GM19240 (cell line): Measurements from ENCODE around the gene ZNF580.

Experiments
- DNase-seq: peaks from one replicate; pipeline ENCODE4 v3.0.0; 2011; ENCODE audit warnings: low spot score; ENCODE audit not compliant: insufficient read length

ZNF580 gene, protein sequence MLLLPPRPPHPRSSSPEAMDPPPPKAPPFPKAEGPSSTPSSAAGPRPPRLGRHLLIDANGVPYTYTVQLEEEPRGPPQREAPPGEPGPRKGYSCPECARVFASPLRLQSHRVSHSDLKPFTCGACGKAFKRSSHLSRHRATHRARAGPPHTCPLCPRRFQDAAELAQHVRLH

DNA sequence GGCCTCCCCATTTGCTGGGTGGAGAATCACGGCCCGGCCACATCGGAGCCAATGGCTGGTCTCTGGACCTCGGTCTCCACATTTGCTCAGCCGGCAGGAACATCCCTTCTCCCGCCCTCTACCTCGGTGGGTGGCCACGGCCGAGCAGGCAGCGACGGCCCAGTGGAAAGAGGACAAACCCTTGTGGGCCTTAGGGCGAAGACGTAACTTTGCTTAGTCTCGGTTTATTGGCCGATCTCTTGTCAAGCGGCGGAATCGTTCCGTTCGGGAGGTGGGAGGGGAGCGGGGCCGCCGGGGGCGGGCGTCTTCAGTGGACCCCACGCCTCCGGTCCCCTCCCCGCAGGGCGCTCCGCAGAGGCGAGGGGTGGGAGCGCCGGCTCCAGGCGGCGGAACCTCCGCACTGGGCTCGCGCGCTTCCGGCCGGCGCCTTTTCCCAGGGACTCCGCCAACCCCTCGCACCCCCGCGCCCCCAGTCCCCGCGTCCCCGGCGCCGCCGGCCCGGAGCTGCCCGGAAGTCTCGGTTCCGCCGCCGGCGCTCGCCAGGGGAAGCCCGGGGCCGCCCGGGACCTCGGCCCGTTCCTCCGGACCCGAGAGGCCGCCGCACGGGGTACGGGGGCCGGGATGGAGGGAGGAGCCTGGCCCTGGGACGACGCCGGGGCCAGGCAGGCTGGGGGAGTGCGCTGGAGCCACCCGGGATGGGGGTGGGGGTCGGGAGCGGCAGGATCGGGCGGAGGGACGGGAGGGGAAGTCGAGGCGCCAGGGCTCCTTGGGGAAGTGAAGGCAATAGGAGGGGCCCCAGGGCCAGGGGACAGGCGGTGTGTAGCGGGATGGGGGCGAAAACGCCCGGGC lies at the start of gene ZNF580:
TSS of gene ZNF580 (plus strand) at position 426 of the 849 bp plus-strand sequence. CDS start 1,507 bp downstream, outside the sequence.
- no peak for DNase-seq

DNA sequence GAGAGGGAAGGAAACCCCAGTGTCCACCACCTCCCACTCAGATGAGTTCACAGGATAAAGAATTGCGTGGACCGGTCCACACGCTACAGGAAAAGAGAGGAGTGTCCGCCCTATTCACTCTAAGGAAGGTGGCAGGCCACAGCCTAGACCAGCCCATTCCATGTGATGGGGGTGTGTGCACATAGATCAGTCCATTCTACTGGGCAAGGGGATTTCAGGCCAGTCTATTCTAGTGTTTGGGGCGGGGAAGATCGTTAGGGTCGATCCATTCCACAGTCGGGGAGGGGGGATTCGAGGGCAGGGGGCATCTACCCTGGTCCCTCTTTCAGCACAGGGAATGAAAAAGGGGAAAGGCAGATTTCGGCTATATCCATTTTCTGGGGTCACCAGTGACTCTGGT lies 49.2 kb upstream of the ZNF580 start:
- no peak for DNase-seq

DNA sequence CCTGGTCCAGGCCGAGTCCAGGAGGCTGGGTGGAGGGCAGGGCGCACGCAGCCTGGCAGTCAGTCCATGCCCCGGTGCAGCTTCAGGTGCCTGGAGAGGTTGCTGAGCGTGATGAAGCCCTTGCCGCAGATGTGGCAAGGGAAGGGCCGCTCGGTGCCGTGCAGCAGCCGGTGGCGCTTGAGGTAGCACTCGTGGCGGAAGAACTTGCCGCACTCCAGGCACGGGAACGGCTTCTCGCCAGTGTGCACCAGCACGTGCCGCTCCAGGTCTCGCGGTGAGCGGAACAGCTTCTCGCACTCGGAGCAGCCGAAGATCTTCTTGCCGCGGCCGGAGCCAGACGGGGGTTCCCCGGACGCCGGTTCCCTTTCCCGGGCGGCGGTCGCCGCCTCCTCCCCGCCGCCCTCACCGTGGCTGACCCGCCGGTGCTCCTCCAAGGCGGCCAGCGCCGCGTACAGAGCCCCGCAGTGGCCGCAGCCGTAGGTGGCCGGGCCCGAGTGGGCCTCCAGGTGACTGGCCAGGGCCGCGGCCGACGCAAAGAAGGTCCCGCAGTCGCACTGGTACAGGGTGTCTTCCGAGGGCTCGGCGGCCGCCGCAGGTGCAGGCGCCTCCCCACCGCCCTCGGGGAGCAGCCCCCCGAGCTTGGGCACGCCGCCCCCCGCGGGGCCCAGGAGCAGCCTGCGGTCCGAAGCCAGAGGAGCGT lies 48.3 kb upstream of the ZNF580 start:
- DNase-seq, result no peak

- DNase-seq, result no peak
Measured at GRCh38 chr19:55593096-55593772, 47.6 kb upstream of the ZNF580 start.

- no peak for DNase-seq
Measured at GRCh38 chr19:55594996-55595545, 45.7 kb upstream of the ZNF580 start.

- DNase-seq, result no peak
Measured at GRCh38 chr19:55596304-55596703, 44.5 kb upstream of the ZNF580 start.

- no peak for DNase-seq
Measured at GRCh38 chr19:55597501-55597921, 43.3 kb upstream of the ZNF580 start.

DNA sequence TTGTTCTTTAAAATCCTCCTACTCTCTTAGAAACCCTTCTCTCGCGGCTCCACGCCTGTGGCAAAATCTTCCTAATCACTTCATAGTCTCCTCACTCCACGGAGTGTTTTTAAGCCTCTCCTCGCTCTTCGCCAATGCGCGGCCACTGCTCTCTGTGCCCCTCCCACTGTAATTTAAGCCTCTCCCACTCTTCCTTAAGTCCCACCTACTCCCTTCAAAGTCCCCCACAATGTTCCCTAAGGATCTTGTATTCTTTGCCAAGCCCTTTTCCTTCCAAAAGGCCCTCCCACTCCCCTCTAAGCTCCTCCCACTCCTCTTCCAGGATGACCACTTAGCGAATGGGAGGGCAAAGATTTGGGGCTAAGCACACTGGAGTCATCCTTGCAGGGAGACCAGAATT lies 42.8 kb upstream of the ZNF580 start:
- DNase-seq, result no peak

DNA sequence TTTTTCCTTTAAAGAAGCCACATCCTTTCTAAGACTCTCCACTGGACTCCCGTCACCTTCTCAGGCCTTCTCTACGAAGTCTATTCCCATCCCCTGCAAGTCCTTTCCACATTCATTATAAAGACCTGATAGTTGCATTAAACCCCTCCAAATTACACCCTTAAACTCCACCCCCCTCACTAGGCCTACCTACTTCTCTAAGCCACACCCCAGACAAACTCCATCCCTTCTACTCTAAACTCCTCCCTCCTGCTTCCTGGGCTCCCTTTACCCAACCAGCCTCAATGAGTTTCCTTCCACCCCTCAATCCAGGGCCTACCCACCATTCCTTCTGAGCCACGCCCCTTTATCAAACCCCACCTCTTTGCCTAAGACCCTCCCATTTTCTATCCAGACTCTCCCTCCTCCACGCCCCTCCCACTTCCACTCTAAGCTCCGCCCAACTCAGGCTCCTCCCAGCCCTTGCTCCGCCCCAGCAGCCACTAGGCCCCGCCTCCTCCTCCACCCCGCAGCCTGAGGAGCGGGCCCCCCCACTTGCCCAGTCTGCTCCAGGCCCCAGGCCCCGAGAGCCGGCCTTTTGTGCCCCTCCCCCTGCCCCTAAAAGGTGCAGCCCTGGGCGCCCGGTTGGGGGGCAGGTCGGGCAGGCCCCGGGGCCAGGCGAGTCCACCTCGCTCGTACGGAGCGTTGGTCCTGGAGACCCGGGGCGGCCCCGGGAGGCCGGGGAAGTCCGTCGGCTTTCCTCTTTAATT lies 41.9 kb upstream of the ZNF580 start:
- peak; percentile 76 for DNase-seq

DNA sequence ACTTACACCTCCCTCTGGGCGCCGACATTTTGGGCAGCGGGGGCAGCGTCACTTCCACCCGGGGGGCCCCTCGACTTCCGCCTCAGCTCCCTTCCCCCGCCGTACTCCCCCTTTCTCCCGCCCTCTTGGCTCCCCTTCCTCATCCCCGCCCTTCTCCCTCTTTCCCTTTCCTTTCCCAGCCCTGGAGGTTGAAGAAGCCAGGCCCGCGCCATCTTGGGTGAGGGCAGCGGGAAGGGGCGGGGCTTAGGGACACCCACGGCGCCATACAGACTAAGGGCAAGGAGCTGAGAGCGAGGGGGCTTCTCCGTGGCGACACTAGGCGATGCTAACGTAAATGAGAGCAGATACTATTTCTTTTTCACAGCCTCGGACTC lies 41.3 kb upstream of the ZNF580 start, which contains the start of gene FIZ1:
TSS of gene FIZ1 (minus strand) at position 50 of the 374 bp plus-strand sequence. CDS start 1,652 bp downstream, outside the sequence.
- peak; percentile 85 for DNase-seq

DNA sequence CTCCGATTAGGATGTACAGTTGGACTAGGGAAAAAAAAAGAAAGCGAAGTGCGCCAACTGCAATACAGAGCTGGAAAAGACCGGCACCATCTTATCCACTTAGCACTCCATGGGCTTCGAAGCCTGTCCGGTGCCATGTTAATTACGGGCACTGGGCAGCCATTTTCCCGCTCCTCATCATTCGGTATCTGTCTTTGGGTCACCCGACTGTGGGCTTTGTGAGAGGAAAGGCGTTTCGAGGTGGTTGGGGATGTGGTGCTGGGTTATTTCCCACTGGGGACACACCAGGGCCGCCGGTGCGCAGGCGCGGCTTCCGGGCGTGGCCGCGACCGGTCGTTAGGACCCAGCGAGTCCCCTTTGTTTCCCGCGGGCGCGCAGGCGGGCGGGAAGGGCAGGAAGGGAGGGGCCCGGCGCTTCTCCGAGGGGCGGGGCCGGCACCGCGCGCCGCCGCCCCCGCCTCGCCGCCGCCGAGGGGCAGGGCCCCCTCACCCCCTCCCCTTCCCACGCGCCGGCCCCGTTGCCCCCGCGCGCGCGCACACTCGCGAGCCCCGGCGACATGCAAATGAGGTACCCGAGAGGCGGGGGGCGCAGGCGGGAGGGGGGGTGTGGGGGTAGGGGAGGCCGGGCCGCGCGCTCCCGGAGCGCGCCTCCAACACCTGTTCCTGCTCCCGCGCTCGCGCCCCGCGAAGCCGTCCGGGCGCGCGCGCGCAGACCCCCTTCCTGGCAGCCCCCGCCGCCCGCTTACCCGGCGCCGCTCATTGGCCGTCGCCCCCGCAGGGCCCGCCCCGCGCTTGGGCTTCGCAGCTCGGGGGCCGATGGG lies 40.8 kb upstream of the ZNF580 start, which contains the start of gene ZNF524:
TSS of gene ZNF524 (plus strand) at position 447 of the 820 bp plus-strand sequence. CDS start 1,825 bp downstream, outside the sequence.
- DNase-seq, result peak; percentile 70

DNA sequence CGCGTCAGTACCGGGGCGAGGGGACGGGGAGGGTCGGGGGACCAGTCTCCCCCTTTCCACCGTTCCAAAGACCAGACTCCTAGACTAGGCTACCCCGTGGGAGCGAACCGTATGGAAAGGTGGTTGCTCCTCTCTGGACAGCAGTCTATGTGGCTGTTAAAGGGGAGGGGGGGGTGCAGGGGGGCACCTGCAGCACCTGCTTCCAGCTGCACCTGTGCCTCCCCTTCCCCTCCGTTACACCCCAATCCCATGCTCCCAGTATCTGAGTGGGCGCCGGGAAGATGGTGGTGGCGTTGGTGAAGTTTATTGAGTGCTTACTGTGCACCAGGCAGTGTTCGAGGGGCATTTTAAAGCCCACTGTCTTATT lies 40.2 kb upstream of the ZNF580 start:
- DNase-seq, result no peak

GRCh38 chr19:55601084-55601483 lies 39.7 kb upstream of the ZNF580 start:
- DNase-seq, result no peak

DNA sequence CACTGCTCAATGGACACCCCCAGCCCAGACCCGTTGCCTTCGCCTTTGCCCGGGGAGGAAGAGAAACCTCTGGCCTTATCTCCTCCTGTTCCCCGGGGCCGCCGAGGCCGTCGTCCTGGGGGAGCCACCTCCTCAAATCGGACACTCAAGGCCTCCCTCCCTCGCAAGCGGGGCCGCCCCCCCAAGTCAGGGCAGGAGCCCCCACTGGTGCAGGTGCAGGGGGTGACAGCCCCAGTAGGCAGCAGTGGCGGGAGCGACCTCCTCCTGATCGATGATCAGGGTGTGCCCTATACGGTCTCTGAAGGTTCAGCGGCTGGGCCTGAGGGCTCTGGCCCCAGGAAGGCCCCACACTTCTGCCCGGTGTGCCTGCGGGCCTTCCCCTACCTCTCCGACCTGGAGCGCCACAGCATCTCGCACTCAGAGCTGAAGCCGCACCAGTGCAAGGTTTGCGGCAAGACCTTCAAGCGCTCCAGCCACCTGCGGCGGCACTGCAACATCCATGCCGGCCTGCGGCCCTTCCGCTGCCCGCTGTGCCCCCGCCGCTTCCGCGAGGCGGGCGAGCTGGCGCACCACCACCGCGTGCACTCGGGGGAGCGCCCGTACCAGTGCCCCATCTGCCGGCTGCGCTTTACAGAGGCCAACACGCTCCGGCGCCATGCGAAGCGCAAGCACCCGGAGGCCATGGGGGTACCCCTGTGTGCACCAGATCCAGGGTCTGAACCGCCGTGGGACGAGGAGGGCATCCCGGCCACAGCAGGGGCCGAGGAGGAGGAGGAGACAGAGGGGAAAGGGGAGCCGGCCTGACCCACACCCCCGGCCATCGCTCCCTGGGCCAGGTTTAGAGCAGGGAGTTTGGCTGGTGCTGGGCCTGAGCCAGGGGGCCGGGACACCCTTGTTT lies 38.4 kb upstream of the ZNF580 start:
- DNase-seq, result no peak

DNA sequence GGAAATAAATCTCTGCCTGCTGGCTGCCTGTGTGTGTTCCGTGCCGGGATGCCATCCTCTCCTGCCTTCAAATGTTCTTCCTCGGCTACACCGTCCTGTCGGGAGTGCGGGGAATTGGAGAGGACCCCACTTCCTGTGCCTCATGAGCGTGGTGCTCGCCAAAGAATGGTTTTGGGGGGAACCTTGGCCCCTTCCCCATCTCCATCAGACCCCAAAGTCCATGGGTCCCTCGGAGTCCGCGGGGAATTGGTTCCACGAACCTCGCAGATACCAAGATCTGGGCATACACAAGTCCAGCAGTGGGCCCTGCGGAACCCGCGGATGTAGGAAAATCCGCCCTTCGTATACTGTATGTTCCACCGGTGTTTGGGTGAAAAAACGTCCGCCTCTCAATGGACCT lies 37.7 kb upstream of the ZNF580 start:
- DNase-seq, result no peak

- DNase-seq, result no peak
Measured at GRCh38 chr19:55603581-55604292, 37.1 kb upstream of the ZNF580 start.

DNA sequence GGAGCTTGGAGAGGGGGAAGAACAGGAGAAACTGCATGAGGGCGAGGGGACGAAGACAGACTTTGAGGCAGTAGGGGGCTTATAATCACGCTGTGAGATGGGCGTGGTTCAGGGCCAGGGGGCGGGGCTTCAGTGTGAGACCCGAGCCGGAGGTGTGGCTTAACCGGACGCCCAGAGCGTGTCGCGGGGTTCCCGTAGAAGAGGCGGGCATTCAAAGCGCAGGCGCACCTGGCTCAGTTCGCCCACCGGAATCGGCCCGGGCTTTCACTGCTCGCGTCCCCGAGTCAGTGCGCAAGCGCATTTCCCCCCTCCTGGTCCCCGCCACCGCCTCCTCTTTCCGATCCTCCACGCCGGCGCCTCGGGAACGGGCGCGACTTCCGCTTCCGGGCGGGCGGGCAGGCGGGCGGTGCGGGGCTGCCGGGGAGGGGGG lies 35.6 kb upstream of the ZNF580 start:
- DNase-seq, result peak; percentile 92
